K562 (cell line): ENCODE results near the gene PATJ. TPM values are rescaled to one million over a fixed set of nuclear protein-coding genes. Genes with fewer than 3 reads are reported as not detected.
"Not testable (repeated sequence)": the region's sequence is repeated elsewhere in the genome, so short reads cannot be mapped to it uniquely, and the experiment has no call there.

Experiments used
- ATAC-seq: fragments of 200-7000 bp; cut with Tn5 transposase; 3 replicates; pipeline ENCODE4 v1.9.1; 2020; ENCODE audit warnings: moderate library complexity
- BruUV-seq: library from RNA; stranded (reverse); fragments of 400-500 nt; replicated peaks from 2 replicates; lab custom pipeline; 2021; lab: Mats Ljungman, UMichigan
- CTCF ChIA-PET: fragments of 300-600 bp; formaldehyde crosslinking; extraction: SDS; loops from one replicate; lab custom pipeline; 2021; ENCODE audit warnings: low intra/inter-chr PET ratio; lab: Yijun Ruan, JAX
- POLR2A ChIA-PET: fragments of 300-600, 350-650 bp; sonication (Branson Sonifier 250); formaldehyde crosslinking; extraction: SDS; loops from one replicate; lab custom pipeline; 2021; ENCODE audit warnings: antibody characterized with exemption, inconsistent platforms; lab: Yijun Ruan, JAX
- DNase-seq, 4 experiments: peaks; one replicate each; pipeline versions ENCODE4 v3.0.0 to v3.0.0-alpha.2; 2011 to 2018; ENCODE audit warnings: low spot score in 3 of 4, mixed read lengths in 3 of 4; ENCODE audit errors: extremely low read depth in 1 of 4
- FAIRE-seq: peaks from 2 replicates; lab custom pipeline; 2011; peaks lifted over from hg19 to GRCh38; lab: Jason Lieb, UNC
- H2AFZ ChIP-seq: 2 replicates; pipeline ENCODE4 v1.6.0; 2011; ENCODE audit warnings: low read depth, low read length, control low read depth, inconsistent platforms
- H3K27ac ChIP-seq: fragments of 200-600 bp; 3 replicates; pipeline ENCODE4 v1.8.0; 2011; ENCODE audit warnings: low read depth, mild to moderate bottlenecking, control low read depth, inconsistent platforms, low read length, moderate library complexity, mixed read lengths; ENCODE audit errors: extremely low read depth
- H3K27me3 ChIP-seq, 2 experiments: fragments of 300-600 bp in 1 of 2; 2 replicates in 1 of 2; 3 replicates in 1 of 2; pipeline versions ENCODE4 v1.6.0 to v1.8.0; 2011; ENCODE audit warnings: inconsistent platforms in 2 of 2, low read length in 2 of 2, mild to moderate bottlenecking in 1 of 2, mixed read lengths in 1 of 2, moderate library complexity in 1 of 2; ENCODE audit not compliant: control insufficient read depth in 2 of 2, insufficient read depth in 2 of 2
- H3K36me3 ChIP-seq: fragments of 300-600 bp; 3 replicates; pipeline ENCODE4 v1.8.0; 2011; ENCODE audit warnings: mild to moderate bottlenecking, low read length, inconsistent platforms; ENCODE audit not compliant: control insufficient read depth, insufficient read depth
- H3K4me1 ChIP-seq, 2 experiments: fragments of 200-600 bp in 1 of 2; replicated peaks in 1 of 2; 2 replicates in 1 of 2; 3 replicates in 1 of 2; pipeline versions ENCODE4 v1.5.1 to v1.8.0; 2011; ENCODE audit warnings: inconsistent platforms in 2 of 2, low read length in 2 of 2, mild to moderate bottlenecking in 1 of 2, mixed read lengths in 1 of 2, moderate library complexity in 1 of 2; ENCODE audit not compliant: control insufficient read depth in 2 of 2, insufficient read depth in 2 of 2
- H3K4me2 ChIP-seq: 2 replicates; pipeline ENCODE4 v1.6.1; 2011; ENCODE audit warnings: low read length, control low read depth, inconsistent platforms, mixed read lengths; ENCODE audit not compliant: insufficient read depth
- H3K4me3 ChIP-seq: fragments of 200-600 bp; sonication (generic), shearing (Covaris generic); 2 replicates; pipeline ENCODE4 v1.5.1; 2016; ENCODE audit warnings: control low read depth, inconsistent platforms
- H3K79me2 ChIP-seq: fragments of 200-600 bp; 3 replicates; pipeline ENCODE4 v1.8.0; 2011; ENCODE audit warnings: low read length, inconsistent platforms; ENCODE audit not compliant: control insufficient read depth, insufficient read depth
- H3K9ac ChIP-seq, 2 experiments: 2 replicates each; pipeline versions ENCODE4 v1.6.0 to v1.6.1; 2011; ENCODE audit warnings: low read depth in 2 of 2, low read length in 2 of 2, control low read depth in 1 of 2, inconsistent platforms in 1 of 2, mild to moderate bottlenecking in 1 of 2, mixed read lengths in 1 of 2; ENCODE audit not compliant: insufficient read depth in 1 of 2
- H3K9me1 ChIP-seq: one replicate; pipeline ENCODE4 v1.6.0; 2011; ENCODE audit warnings: inconsistent platforms, mild to moderate bottlenecking, low read length, moderate library complexity; ENCODE audit not compliant: control insufficient read depth, insufficient read depth
- H3K9me3 ChIP-seq: replicated peaks from 2 replicates; pipeline ENCODE4 v1.5.1; 2011; ENCODE audit warnings: low read depth, low read length, inconsistent platforms; ENCODE audit not compliant: control insufficient read depth, insufficient read depth
- H4K20me1 ChIP-seq: replicated peaks from 2 replicates; pipeline ENCODE4 v1.6.1; 2011; ENCODE audit warnings: low read length, inconsistent platforms, mixed read lengths; ENCODE audit not compliant: control insufficient read depth, insufficient read depth
- BCOR ChIP-seq: fragments of 450-650 bp; IDR thresholded peaks from 2 replicates; pipeline ENCODE4 v1.6.1; 2016
- KDM2B ChIP-seq: fragments of 250-450 bp; sonication (Bioruptor Pico); IDR thresholded peaks from 2 replicates; pipeline ENCODE4 v1.8.0; 2021; ENCODE audit warnings: mild to moderate bottlenecking, moderate library complexity
- NR2C1 ChIP-seq, 2 experiments: fragments of 450-650 bp; IDR thresholded peaks; 2 replicates each; pipeline ENCODE4 v1.6.1; 2017; ENCODE audit warnings: mild to moderate bottlenecking in 2 of 2, antibody characterized with exemption in 1 of 2, inconsistent platforms in 1 of 2, missing compliant biosample characterization in 1 of 2, missing genetic modification characterization in 1 of 2
- RBM34 ChIP-seq: fragments of 200-400 bp; formaldehyde crosslinking; IDR thresholded peaks from 2 replicates; pipeline ENCODE4 v1.6.1; 2018; ENCODE audit warnings: low read length, borderline replicate concordance; ENCODE audit not compliant: insufficient read depth
- ZFP36 ChIP-seq: fragments of 150-350 bp; IDR thresholded peaks from 2 replicates; pipeline ENCODE4 v1.6.1; 2018; ENCODE audit warnings: low read length, low read depth; ENCODE audit not compliant: partially characterized antibody
- ZNF316 ChIP-seq: fragments of 450-650 bp; IDR thresholded peaks from 2 replicates; pipeline ENCODE4 v1.6.1; 2016
- ZNF444 ChIP-seq: fragments of 250-450 bp; sonication (Bioruptor Pico); IDR thresholded peaks from 2 replicates; pipeline ENCODE4 v1.4.0; 2020; ENCODE audit warnings: mild to moderate bottlenecking, moderate library complexity
- ZNF785 ChIP-seq: fragments of 250-450 bp; sonication (Bioruptor Pico); IDR thresholded peaks from 2 replicates; pipeline ENCODE4 v1.4.0; 2020; ENCODE audit warnings: mild to moderate bottlenecking
- WGBS: fragments of 100-300 bp; shearing (Covaris generic); methylation state at CpG from one replicate; pipeline ENCODE4 v1.1.6; 2016; ENCODE audit warnings: low coverage, mixed read lengths; ENCODE audit not compliant: insufficient coverage; ENCODE audit errors: missing lambda C conversion rate; 5-methylcytosine and 5-hydroxymethylcytosine counted together
- in situ Hi-C: fragments of 300-500 bp; cut with MboI; formaldehyde crosslinking; loops from 4 replicates; pipeline ENCODE4 v1.15.0; 2018; ENCODE audit warnings: inconsistent platforms, mixed read lengths
- intact Hi-C: fragments of 100-400 bp; cut with micrococcal nuclease; formaldehyde crosslinking; loops from 2 replicates; pipeline ENCODE4 v1.14.2; 2022
- polyA plus RNA-seq, 8 experiments: library from polyadenylated mRNA; depleted of rRNA in 4 of 8; stranded (reverse) in 5 of 8; unstranded in 3 of 8; fragments of >200 nt; fragmentation: Nextera tagmentation in 2 of 8; fragmentation: Illumina TruSeq in 1 of 8; extraction: Ambion mirVana in 2 of 8; extraction: Trizol in 1 of 8; gene quantifications; 2 replicates each; pipeline versions ENCODE4 v1.2.1 to v1.2.3, GENCODE V29; 2011 to 2014; ENCODE audit warnings: inconsistent platforms in 1 of 8, missing spikeins in 1 of 8
- total RNA-seq, 7 experiments: library from RNA; depleted of rRNA in 6 of 7; stranded (reverse); fragments of >200 nt in 6 of 7; fragmentation: Illumina TruSeq in 2 of 7; extraction: Trizol in 2 of 7; gene quantifications; 2 replicates each; pipeline versions ENCODE4 v1.2.1 to v1.2.3, GENCODE V29; 2011 to 2021; ENCODE audit warnings: low replicate concordance in 1 of 7

PATJ gene
- total and polyA plus RNA-seq, 9 of the 15 experiments (the other 6 are each of a cell fraction or from before 2014, with no cell fraction given), result 0.22 TPM; not detected in 8

DNA sequence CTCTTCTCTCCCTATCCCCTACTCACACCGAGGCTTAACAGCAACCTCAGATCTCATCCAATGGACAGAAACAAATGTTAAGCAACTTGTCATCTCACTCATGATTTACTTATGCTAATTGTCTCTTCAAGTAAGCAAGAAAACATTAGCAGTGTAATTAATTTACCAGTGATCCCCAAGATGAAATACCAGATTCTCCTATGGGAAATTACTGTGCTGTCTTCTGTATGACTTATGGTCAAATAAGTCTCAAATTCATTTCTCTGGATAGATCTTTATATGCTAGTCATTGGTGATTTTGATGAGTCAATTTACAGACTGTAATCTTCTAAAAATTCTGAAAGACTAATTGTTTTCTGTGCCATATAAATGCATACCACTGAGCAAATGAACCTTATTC lies 419.4 kb downstream of the PATJ start:
- 0% methylated on average over 1 of the region's 1 CpG for WGBS
- H3K27me3 ChIP-seq, result peaks cover 2 to 4% of the 10 kb centered on the region in 2 experiments; a peak in 3 of 5 replicates
- no TSS peak for BruUV-seq
- no peaks in the 10 kb centered on the region for H3K9me1 ChIP-seq
- H3K36me3 ChIP-seq, result no peaks in the 10 kb centered on the region
- intact Hi-C loops (no loop called here), in situ Hi-C loops (no loop called here)
- ATAC-seq (no peak), DNase-seq (no peak), FAIRE-seq (no peak)
- H3K27ac ChIP-seq, result no peak overlapping the region
- H3K9me3 ChIP-seq, result no peaks in the 10 kb centered on the region
- no peaks in the 10 kb centered on the region for H3K4me1 ChIP-seq
- ChIA-PET POLR2A (no interaction called here), CTCF (no interaction called here)
- H3K9ac ChIP-seq, result no peak overlapping the region
- no peaks in the 10 kb centered on the region for H3K79me2 ChIP-seq
- H3K4me3 ChIP-seq, result no peak overlapping the region
- H3K4me2 ChIP-seq, result no peak overlapping the region
- no peaks in the 10 kb centered on the region for H4K20me1 ChIP-seq
- no peak overlapping the region for H2AFZ ChIP-seq
- TF ChIP-seq BCOR (no peak), ZFP36 (no peak), RBM34 (no peak), ZNF785 (no peak), NR2C1 (IDR thresholded peaks at IDR 0.05) (no peak), NR2C1 (tag; IDR thresholded peaks at IDR 0.05) (no peak), KDM2B (no peak), ZNF316 (no peak), ZNF444 (CRISPR knock-in tag) (no peak)

GRCh38 chr1:62170380-62170779 lies 428.1 kb downstream of the PATJ start:
- BruUV-seq, H3K9ac ChIP-seq, POLR2A ChIA-PET, H3K79me2 ChIP-seq, ATAC-seq, CTCF ChIA-PET, H3K4me3 ChIP-seq, DNase-seq, H3K27ac ChIP-seq, H3K36me3 ChIP-seq, H4K20me1 ChIP-seq, H2AFZ ChIP-seq, H3K9me3 ChIP-seq, H3K4me1 ChIP-seq, intact Hi-C loops, H3K9me1 ChIP-seq, FAIRE-seq, H3K4me2 ChIP-seq: not testable (repeated sequence)
- peaks cover 4 to 15% of the 10 kb centered on the region in 2 experiments; a peak in 3 of 5 replicates for H3K27me3 ChIP-seq
- in situ Hi-C loops, result loop anchor here (10.0 kb wide), 1 partner anchor 564 kb away; no protein-coding TSS in a partner anchor
- 3% methylated on average over 6 of the region's 10 CpGs for WGBS
